Activated T-helper 1 cell treated with anti-CD3 and anti-CD28 coated beads, Interleukin-12 subunit alpha, Interleukin-12 subunit beta, Interleukin-2, Interleukin-4 antibody, amounts not matched to agents 30 ng/mL and 10 ng/mL and 1 ng/mL, durations not matched to agents 14 hours and 24 hours and 36 hours (primary cell): Measurements from ENCODE around the gene FYN. TPM values are rescaled to one million over a fixed set of nuclear protein-coding genes. Genes with fewer than 3 reads are reported as not detected.
A peak's percentile ranks its signal among the peaks of the same experiment; 100 is the strongest.

ENCODE experiments used
- DNase-seq: peaks from one replicate; pipeline ENCODE4 v3.0.0; 2021; ENCODE audit warnings: low spot score
- H3K27ac Mint-ChIP-seq: one replicate; pipeline ENCODE4 v1.8.0; 2021; ENCODE audit warnings: mild to moderate bottlenecking, mixed read lengths
- H3K27me3 Mint-ChIP-seq: one replicate; pipeline ENCODE4 v1.8.0; 2022; ENCODE audit warnings: mild to moderate bottlenecking, moderate library complexity, mixed read lengths; ENCODE audit not compliant: insufficient read depth
- H3K36me3 Mint-ChIP-seq: one replicate; pipeline ENCODE4 v1.8.0; 2021; ENCODE audit warnings: low read depth, mixed read lengths
- H3K4me1 Mint-ChIP-seq: one replicate; pipeline ENCODE4 v1.8.0; 2021; ENCODE audit warnings: low read depth, mixed read lengths
- H3K4me3 Mint-ChIP-seq: one replicate; pipeline ENCODE4 v1.8.0; 2021; ENCODE audit warnings: mild to moderate bottlenecking, moderate library complexity, mixed read lengths
- H3K9me3 Mint-ChIP-seq: one replicate; pipeline ENCODE4 v1.8.0; 2021; ENCODE audit warnings: mixed read lengths
- intact Hi-C: fragments of 100-400 bp; cut with micrococcal nuclease; formaldehyde crosslinking; loops from one replicate; pipeline ENCODE4 v1.15.1; 2024
- total RNA-seq: library from RNA; stranded (reverse); gene quantifications from 2 replicates; pipeline ENCODE4 v1.2.3, GENCODE V29; 2022

The FYN gene
- total RNA-seq, 1 donor from 2014 or later: 347 TPM

DNA sequence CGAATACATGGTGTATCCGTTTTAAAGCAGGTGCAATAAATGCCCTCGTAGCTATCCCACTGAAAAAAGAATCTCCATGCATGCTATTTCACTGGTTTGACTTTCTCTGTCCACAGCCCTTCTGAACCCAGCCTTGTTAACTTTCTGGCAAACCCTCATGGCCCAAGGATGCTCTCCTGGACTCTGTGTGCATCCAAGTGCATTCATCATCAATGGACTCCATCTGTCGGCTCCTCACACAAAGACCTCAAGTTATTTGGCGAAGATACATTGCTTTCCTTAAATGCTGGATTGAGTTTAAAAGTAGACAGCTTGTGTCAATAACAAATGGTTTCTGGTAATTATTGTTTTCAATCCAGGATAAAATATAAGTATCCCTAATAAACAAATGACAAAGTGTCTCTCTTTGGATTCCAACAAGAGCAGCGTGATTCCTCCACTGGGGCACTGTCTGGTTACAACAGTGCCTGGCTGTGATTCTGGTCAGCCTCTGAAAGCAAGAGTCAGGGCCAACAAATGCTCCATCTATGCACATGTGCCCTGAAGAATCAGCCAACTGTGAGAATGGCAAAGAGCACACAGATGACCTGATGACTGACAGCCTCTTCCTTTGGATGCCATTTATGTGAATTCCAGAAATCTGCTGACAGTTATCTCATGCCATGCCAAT lies 55.7 kb downstream of the FYN start:
- H3K4me3 Mint-ChIP-seq: no peak overlapping the region
- no peaks in the 10 kb centered on the region for H3K27me3 Mint-ChIP-seq
- no peaks in the 10 kb centered on the region for H3K9me3 Mint-ChIP-seq
- no peak for DNase-seq
- peak overlapping the region; percentile 84 for H3K27ac Mint-ChIP-seq
- H3K36me3 Mint-ChIP-seq: peaks cover 52% of the 10 kb centered on the region
- H3K4me1 Mint-ChIP-seq: peaks cover 62% of the 10 kb centered on the region
- intact Hi-C loops: no loop called here

DNA sequence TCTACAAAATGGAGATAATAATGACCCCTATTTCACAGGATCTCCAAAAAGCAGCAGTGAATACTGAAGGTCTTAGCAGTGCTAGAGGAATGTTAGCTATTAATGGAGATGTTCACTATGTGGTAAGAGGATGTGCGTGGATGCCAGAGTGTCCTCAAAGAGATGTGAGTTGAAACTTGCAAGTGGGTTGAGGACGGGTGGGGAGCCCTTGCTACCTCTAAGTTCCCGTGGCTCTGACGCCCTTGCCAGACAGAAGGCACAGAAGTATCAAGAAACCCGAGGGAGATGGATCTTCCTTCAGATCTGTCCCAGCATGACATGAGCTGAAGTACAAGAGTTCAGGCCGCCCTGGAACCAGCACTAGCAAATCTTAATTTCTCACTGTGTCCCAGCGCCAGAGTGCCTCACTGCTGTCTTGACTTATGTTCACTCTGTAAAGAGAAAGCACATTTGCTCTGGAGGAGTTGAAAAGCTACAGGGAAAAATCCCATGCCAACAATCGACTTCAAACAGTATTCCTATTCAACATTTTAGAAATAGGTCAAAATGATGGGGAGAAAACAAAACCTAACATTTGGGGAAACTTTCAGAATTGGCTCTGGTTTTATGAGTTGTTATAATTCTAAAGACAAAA lies 59.5 kb downstream of the FYN start:
- Mint-ChIP-seq H3K4me3 (peak overlapping the region; percentile 40), H3K36me3 (peaks cover 63% of the 10 kb centered on the region), H3K9me3 (no peaks in the 10 kb centered on the region), H3K27me3 (no peaks in the 10 kb centered on the region), H3K4me1 (peaks cover 76% of the 10 kb centered on the region), H3K27ac (peak overlapping the region; percentile 85)
- DNase-seq: no peak
- intact Hi-C loops: loop anchor here (1.0 to 5.0 kb wide), 3 partner anchors 9 to 281 kb away; no protein-coding TSS in a partner anchor

DNA sequence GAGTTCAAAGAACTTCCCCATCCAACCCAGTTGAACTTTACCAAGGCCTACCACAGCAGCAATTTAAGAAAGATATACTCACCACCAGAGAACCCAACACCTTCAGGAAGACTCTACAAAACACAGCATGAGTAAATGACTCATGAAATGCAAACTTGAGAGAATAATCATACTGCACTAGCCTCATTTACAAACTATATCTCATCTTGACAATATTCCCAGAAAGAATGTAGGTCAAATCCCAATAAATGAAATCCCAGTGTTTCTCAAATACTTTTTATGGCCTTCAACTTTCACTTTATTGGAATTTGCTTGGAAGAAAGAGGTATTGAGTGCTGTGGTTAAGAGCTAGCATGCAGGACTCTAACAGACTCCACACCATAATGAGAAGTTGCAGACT lies 60.0 kb downstream of the FYN start:
- Mint-ChIP-seq H3K9me3 (no peaks in the 10 kb centered on the region), H3K27me3 (no peaks in the 10 kb centered on the region), H3K27ac (peak overlapping the region; percentile 85), H3K36me3 (peaks cover 61% of the 10 kb centered on the region), H3K4me3 (peak overlapping the region; percentile 40), H3K4me1 (peaks cover 76% of the 10 kb centered on the region)
- intact Hi-C loops: loop anchor here (1.0 to 5.0 kb wide), 3 partner anchors 9 to 281 kb away; no protein-coding TSS in a partner anchor
- DNase-seq: no peak

DNA sequence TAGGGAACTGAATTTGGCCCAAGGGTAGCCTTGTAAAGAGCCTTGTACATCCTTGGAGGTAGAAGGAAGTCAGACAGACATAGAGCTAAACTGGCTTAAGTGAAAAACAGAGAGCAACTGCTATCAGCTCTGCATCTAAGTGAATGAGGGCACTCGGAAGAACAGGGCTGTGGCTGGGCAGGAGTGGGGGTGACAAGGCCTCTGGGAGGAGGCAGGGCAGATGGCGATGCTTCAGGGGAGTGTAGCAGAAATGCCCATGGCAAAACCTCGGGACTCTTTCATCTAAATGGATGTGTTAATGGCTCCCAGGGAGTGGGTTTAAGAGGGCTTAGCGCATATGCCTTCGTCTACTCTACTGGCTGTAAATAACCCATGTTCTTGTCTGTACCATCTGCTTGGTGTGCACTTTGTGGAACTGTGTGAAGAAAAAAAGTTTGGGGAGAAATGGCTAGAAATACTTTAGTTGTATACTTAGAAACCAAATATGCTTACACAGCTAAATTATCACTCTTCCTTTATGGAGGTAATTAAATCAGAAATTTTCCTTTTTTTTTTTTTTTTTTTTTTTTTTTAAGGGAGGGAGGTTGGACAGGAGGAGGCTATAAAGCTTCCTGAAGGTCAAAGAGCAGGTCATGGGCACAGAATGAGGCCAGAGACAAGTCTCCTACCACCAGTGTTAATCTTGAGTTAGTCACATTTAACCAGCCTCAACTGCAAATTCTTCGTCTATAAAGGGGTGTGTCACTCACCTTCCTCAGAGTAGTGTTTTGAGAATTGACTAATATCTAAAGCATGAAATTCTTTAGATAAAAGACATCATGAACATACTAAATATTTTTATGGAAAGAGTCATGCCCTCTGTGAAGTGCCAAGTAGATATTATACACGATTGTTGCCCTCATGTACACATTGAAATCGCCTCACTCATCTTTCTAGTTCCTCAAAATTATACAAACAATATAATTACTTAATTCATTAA lies 60.9 kb downstream of the FYN start:
- Mint-ChIP-seq H3K27ac (peak overlapping the region; percentile 95), H3K36me3 (peaks cover 56% of the 10 kb centered on the region), H3K4me3 (peak overlapping the region; percentile 32), H3K27me3 (no peaks in the 10 kb centered on the region), H3K9me3 (no peaks in the 10 kb centered on the region), H3K4me1 (peaks cover 74% of the 10 kb centered on the region)
- DNase-seq: no peak
- intact Hi-C loops: loop anchor here (1.0 to 5.0 kb wide), 3 partner anchors 8 to 280 kb away; no protein-coding TSS in a partner anchor

DNA sequence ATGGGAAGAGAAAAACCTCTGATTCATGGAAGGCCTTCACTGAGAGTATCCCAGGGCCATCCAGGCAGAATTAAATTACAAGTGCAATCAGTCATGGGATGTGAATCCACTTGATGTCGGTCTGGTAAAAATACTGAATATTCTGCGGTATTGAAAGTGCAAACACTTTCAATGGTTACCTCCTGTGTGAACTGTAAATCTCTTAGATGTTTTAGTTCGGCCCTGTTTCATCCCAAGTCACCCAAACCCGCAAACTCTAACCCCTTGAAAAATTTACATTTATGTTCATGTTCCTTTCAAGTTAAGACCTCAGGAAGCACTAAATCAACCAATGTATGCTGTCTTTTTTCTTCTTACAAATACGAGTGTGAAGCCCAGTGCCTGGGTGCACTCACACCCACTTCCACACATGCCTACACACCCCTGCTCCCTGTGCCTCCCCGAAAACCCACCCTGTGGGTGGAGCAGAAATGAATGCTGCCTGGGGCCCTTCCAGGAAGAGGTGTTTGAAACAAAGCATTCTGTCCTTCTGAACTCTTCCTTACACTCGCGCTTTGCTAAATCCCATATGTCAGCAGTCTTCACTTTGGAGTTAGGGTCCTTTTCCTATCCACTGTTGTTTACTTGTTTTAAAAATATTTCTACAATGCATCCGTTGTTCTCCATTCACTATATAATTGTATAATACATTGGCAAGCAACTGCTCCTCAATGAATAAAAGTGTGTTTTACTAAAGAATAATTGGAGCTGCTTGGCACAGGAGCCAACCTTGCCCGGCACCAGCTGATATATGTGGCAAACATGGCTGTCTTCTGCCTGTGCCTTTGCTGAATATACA lies 62.7 kb downstream of the FYN start:
- Mint-ChIP-seq H3K4me1 (peaks cover 84% of the 10 kb centered on the region), H3K36me3 (peaks cover 53% of the 10 kb centered on the region), H3K27ac (peak overlapping the region; percentile 95), H3K4me3 (peak overlapping the region; percentile 32), H3K27me3 (no peaks in the 10 kb centered on the region), H3K9me3 (no peaks in the 10 kb centered on the region)
- no peak for DNase-seq
- intact Hi-C loops: loop anchor here (1.0 to 5.0 kb wide), 2 partner anchors 28 to 278 kb away; no protein-coding TSS in a partner anchor

DNA sequence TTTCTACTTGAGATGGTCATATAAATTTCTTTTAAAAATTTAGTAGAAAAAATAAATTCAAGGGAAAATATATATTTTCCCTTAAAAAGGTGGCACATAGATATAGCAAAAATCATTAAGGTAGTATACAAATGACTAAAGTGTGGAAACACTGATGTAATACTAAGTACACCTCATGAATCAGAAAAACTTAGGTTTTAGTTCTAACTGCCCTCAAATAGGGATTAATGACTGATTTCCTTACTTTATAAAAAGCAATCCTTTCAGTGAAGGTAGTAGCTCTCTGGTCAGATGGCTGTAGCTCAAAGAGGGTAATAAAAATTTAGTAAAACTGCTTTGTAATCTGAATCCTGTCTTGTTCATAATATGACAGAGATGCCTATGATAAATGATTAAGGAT lies 63.5 kb downstream of the FYN start:
- Mint-ChIP-seq H3K36me3 (peaks cover 52% of the 10 kb centered on the region), H3K27ac (peak overlapping the region; percentile 95), H3K4me1 (peaks cover 91% of the 10 kb centered on the region), H3K27me3 (no peaks in the 10 kb centered on the region), H3K9me3 (no peaks in the 10 kb centered on the region), H3K4me3 (peak overlapping the region; percentile 32)
- intact Hi-C loops: loop anchor here (1.0 to 5.0 kb wide), 2 partner anchors 29 to 277 kb away; no protein-coding TSS in a partner anchor
- DNase-seq: no peak

DNA sequence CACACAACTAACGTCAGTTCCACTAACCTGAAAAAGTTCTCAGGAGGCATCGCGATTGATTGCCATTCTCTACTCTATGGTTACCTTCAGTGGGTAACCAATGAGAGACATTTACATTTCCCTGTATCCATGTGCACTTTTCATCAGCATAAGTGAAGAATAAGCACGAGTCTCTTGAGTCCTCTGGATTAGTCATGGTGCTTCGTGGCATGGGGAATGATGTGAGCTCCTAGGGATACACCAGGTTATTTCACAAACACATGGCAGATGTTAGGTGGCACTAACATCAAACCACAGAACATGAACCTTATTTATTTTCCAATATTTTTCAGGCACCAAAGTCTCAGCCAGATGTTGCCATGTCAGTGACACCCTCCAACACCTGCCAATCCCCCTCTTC lies 64.0 kb downstream of the FYN start:
- peaks cover 53% of the 10 kb centered on the region for H3K36me3 Mint-ChIP-seq

DNA sequence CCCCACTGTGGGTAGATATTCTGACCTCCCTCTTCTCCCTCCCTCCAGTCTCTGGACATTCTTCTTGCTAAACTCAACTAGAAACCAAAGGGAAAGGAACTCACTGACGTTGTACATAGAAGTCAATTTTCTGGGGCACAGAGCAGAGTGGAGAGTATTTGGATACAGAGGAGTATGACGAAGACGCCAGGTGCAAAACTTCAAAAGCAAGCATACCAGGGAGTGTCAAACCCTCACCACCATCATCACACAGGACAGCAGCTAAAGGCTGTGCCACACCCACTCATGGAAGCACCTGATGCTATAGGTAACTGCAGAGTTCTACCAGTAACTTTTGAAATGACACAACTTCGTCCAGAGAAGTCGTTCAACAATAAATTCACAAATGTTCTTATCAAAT lies 64.8 kb downstream of the FYN start:
- Mint-ChIP-seq H3K27me3 (no peaks in the 10 kb centered on the region), H3K4me3 (no peak overlapping the region), H3K4me1 (peaks cover 97% of the 10 kb centered on the region), H3K27ac (no peak overlapping the region), H3K9me3 (no peaks in the 10 kb centered on the region), H3K36me3 (peaks cover 46% of the 10 kb centered on the region)
- no peak for DNase-seq
- intact Hi-C loops: no loop called here

More for the DNA sequence above, 64.0 kb downstream of the FYN start:
- no peak for DNase-seq
- Mint-ChIP-seq H3K27me3 (no peaks in the 10 kb centered on the region), H3K9me3 (no peaks in the 10 kb centered on the region), H3K4me1 (peaks cover 97% of the 10 kb centered on the region), H3K4me3 (no peak overlapping the region), H3K27ac (no peak overlapping the region)
- intact Hi-C loops: no loop called here

DNA sequence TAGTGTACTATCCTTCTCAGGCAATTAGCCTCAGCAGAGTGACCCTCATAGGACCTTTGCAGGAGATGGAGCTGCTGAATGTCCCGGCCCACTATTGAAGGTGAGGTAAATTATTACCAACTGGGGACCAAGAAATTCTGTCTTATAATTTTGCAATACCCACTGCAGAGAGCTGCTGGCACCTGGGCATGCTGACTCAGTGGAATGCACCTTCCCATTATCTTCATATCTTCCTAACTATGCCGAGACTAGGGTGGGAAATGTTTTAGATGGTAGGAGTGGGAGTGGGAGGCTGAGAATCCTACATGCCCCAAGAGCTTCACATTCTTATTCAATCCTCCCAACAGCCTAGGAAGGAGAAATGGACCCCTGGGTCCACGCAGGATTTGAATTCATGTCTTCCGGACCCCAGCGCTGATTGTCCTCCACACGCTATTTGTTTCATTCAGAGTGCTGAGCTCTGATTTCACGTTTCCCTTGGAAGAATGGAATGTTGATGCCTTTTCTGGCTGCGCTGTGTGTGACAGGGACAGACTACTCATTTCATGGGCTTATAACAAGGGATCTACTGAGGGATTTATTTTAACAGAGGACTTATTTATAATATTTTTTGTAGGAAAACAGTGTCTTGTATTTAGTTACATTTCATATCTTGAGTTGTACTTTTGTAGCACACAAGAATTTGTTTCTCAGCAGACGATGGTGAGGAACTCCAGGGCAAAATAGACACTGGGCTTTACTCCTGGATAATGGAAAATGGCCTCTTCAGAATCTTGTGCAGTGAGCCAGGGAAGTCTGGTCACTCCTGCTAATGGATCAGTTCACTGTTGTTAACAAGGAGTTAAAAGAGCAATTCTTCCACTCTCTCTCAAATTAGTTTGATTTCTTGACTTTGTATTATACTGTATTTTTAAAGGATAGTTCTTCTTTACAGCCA lies 66.4 kb downstream of the FYN start:
- peaks cover 94% of the 10 kb centered on the region for H3K4me1 Mint-ChIP-seq
- DNase-seq: no peak
- H3K27me3 Mint-ChIP-seq: no peaks in the 10 kb centered on the region
- peaks cover 44% of the 10 kb centered on the region for H3K36me3 Mint-ChIP-seq
- H3K27ac Mint-ChIP-seq: peak overlapping the region; percentile 98
- no peaks in the 10 kb centered on the region for H3K9me3 Mint-ChIP-seq
- intact Hi-C loops: no loop called here
- peak overlapping the region; percentile 22 for H3K4me3 Mint-ChIP-seq

DNA sequence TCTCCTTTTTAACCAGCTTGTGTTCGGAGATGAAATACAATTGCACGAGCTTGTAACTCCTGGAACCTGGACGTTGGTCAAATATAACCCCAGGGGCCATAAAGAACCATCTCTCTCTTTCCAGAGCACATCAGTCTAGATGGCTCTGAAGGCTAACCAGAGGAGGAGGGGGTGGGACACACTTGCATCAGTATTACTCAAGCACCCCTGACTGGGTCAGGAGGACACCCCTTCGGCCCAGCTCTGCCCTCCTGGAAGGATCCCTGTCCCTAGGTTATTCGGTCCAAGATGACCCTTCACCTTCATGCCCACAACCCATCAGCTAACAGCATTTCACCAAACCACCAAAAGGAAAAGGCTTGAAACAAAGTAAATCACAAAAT lies 67.1 kb downstream of the FYN start:
- Mint-ChIP-seq H3K9me3 (no peaks in the 10 kb centered on the region), H3K27ac (peak overlapping the region; percentile 98), H3K27me3 (no peaks in the 10 kb centered on the region), H3K36me3 (peaks cover 41% of the 10 kb centered on the region), H3K4me1 (peaks cover 91% of the 10 kb centered on the region), H3K4me3 (peak overlapping the region; percentile 22)
- intact Hi-C loops: no loop called here
- DNase-seq: no peak

DNA sequence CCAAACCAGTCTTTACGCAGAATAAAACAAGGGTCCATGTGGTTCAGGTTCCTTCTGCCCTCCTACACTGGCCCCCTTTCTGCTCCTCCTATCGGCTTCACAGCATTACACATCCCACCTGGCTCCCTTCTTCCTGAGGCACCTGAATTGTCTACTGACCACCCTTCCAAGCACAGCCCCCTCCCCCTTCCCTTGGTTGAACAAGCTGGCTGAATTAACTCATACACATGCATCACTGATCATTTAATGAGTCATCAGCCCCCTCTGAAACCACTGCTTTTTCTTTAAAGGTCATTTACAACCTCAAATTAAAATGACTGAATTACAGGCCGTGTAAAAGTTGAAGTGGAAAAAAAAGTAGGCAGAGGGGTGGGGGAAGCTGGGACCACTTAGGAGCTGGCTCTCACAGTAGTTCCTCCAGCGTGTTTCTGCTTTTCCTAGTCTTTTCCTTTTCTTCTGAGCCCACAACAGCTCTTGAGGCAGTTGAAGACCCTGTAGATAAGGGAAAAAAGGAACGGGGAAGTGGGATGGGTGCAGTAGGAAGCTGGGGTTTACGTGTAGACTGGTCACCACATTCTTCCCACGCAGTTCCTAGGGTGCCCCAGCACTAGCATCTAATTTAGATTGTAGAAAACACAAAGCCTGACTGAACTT lies 67.6 kb downstream of the FYN start:
- peak overlapping the region; percentile 71 for H3K4me3 Mint-ChIP-seq
- intact Hi-C loops: no loop called here
- H3K4me1 Mint-ChIP-seq: peaks cover 86% of the 10 kb centered on the region
- H3K36me3 Mint-ChIP-seq: peaks cover 45% of the 10 kb centered on the region
- no peaks in the 10 kb centered on the region for H3K9me3 Mint-ChIP-seq
- DNase-seq: peak; percentile 32
- H3K27me3 Mint-ChIP-seq: no peaks in the 10 kb centered on the region
- H3K27ac Mint-ChIP-seq: peak overlapping the region; percentile 98
